ENCODE data around the gene ARL5C.

The ARL5C gene

DNA sequence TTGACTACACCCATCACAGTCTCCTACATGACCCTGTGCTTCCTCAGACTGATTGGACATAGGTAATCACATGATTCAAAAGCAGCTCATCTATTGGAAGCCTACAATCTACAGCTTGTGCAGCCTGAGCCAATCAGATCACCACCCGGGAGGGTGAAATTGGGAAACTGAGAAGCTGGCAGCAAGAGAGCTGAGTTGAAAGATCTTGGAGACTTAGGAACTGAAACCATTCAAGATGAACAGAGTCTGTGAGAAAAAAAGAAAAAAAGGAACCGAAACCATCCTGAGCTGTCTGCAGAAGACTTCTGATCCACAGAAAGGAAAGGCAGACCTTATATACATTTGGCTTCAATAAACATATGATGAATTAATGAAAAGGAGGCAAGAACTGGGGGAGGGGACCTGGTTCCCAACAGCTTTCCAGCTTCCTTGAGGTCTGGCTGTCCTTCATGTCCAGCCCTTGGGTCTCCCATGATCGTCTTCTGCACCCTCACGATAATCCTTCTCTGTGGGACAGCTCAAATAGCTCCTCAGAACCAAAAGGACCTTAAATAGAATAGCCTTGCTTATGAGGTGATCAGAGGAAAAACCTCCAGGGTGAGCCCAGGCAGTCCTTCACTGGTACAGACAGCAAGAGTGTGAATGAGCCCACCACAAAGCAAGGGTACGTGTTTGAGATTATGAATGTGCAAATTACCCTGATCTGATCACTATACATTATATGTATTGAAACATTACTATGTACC, 47.1 kb downstream of the ARL5C start:
- H3K27ac Mint-ChIP-seq: no peak overlapping the region

DNA sequence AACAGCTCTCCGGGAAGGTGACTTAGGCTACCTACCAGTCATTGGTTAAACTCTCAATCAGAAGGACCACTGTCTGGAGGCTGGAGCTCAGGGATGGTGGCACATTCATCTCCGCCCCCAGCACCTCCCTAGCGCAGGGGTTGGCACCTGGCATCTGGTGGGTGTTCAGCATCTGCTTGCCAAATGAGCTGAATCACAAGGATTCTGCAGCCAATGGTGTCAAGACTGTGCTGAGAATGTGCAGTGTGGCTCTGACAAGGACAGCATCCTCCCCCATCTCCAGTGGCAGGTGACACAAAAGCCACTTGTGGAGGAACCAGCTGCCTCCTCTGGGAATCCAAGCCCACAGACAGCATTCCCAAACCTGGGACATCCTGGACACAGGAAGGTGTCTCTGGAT, 49.7 kb downstream of the ARL5C start:
- H3K4me1 Mint-ChIP-seq: peaks cover 7% of the 10 kb centered on the region
- H3K9me3 Mint-ChIP-seq: no peaks in the 10 kb centered on the region

More for the DNA sequence above, 47.1 kb downstream of the ARL5C start:
- Mint-ChIP-seq H3K27me3 (no peaks in the 10 kb centered on the region), H3K4me3 (no peak overlapping the region), H3K36me3 (no peaks in the 10 kb centered on the region), H3K4me1 (peaks cover 7% of the 10 kb centered on the region), H3K9me3 (no peaks in the 10 kb centered on the region)

DNA sequence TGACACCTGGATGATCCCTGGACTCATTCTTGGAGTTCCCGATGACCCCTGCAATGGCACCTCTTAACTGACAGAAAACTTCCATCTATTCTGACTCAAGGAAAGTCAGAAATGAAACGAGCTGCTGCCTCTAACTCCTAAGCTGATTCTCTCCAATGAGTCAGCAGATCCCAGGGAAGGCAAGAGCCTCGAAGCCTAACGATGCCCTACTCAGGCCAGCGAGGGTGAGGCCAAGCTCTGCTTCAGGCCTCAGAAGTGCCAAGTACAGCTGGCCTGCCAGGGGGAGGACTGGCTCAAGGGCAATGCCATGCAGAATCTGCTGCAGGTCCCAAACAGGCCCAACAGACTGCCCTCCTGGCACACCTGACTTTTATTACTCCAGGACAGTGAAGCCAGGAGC, 50.8 kb downstream of the ARL5C start:
- Mint-ChIP-seq H3K4me3 (no peak overlapping the region), H3K27ac (no peak overlapping the region), H3K4me1 (peaks cover 7% of the 10 kb centered on the region), H3K36me3 (no peaks in the 10 kb centered on the region), H3K27me3 (no peaks in the 10 kb centered on the region), H3K9me3 (no peaks in the 10 kb centered on the region)

More for the DNA sequence above, 49.7 kb downstream of the ARL5C start:
- no peak overlapping the region for H3K27ac Mint-ChIP-seq
- H3K4me3 Mint-ChIP-seq: no peak overlapping the region
- no peaks in the 10 kb centered on the region for H3K36me3 Mint-ChIP-seq
- no peaks in the 10 kb centered on the region for H3K27me3 Mint-ChIP-seq

DNA sequence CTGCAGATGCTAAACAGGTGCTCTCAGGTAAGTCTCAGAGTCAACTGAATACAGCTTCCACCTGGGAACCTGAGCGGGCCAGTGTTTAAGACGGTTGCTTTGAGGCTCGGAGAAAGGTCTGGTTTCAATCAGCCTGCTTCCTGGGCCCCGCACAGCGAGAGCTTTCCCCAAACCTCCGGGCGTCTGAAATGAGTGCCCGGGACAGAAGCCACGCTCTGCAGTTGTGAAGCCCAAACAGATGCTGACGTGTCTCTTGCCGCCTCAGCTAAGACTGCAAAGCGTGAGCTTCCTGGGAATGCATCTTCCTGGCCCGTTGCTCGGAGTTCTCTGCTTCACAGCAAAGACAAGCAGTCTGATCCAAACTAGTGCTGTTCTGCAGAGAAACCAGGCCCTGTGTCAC, 51.2 kb downstream of the ARL5C start:
- no peaks in the 10 kb centered on the region for H3K9me3 Mint-ChIP-seq
- H3K4me1 Mint-ChIP-seq: peaks cover 7% of the 10 kb centered on the region
- H3K36me3 Mint-ChIP-seq: no peaks in the 10 kb centered on the region
- no peak overlapping the region for H3K27ac Mint-ChIP-seq
- no peaks in the 10 kb centered on the region for H3K27me3 Mint-ChIP-seq
- no peak overlapping the region for H3K4me3 Mint-ChIP-seq

GRCh38 chr17:39113871-39114270, 52.1 kb downstream of the ARL5C start:
- no peaks in the 10 kb centered on the region for H3K36me3 Mint-ChIP-seq
- peaks cover 7% of the 10 kb centered on the region for H3K4me1 Mint-ChIP-seq
- no peaks in the 10 kb centered on the region for H3K27me3 Mint-ChIP-seq
- no peaks in the 10 kb centered on the region for H3K9me3 Mint-ChIP-seq
- no peak overlapping the region for H3K27ac Mint-ChIP-seq
- H3K4me3 Mint-ChIP-seq: no peak overlapping the region

GRCh38 chr17:39110435-39111136, 55.4 kb downstream of the ARL5C start:
- Mint-ChIP-seq H3K36me3 (no peaks in the 10 kb centered on the region), H3K9me3 (no peaks in the 10 kb centered on the region), H3K27ac (no peak overlapping the region), H3K4me1 (no peaks in the 10 kb centered on the region), H3K27me3 (no peaks in the 10 kb centered on the region), H3K4me3 (no peak overlapping the region)

DNA sequence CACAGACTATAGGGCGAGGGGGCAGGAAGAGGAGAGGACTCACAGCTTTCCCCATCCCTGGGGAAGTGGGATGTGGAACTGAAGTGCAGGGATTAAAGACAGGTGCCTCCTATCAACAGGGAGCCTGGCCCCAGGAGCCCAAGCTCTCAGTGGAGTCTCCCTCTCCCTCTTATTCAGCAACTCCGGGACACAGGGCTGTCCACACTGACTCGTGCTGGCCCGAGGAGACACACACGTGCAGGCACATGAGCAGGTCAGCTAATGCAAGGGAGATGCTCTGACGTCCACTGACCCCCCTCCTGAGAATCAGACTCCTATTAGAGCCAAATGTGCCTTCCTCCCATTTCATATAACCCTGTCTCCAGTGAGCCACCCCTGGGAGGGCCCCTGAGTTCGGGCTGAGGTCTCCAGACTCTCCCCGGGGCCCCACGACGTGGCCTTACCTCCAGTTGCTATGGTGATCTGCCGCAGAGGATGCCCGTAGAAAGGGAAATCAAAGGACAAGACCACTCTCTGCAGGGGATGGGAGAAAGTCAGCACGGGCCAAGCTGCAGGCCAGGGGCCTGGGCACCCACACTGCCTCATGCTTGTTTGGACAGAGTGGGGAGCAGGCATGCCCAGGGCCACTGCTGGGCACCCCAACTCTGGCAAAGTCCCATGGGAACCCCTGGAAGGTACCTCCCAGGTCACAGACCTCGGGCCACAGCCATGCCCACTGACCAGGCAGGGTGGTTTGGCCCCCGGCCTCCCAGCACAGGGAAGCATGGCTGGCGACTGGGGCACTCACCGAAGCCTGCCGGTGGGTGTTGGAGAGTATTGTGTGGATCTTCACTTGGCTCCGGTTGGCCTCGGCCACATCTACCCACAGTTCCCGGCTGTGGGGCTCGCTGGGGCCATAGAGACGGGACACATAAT, 57.2 kb downstream of the ARL5C start:
- H3K27me3 Mint-ChIP-seq: no peaks in the 10 kb centered on the region
- no peaks in the 10 kb centered on the region for H3K4me1 Mint-ChIP-seq
- H3K4me3 Mint-ChIP-seq: no peak overlapping the region
- no peak overlapping the region for H3K27ac Mint-ChIP-seq
- no peaks in the 10 kb centered on the region for H3K9me3 Mint-ChIP-seq
- no peaks in the 10 kb centered on the region for H3K36me3 Mint-ChIP-seq

- Mint-ChIP-seq H3K4me3 (no peak overlapping the region), H3K36me3 (no peaks in the 10 kb centered on the region), H3K9me3 (no peaks in the 10 kb centered on the region), H3K27ac (no peak overlapping the region), H3K27me3 (no peaks in the 10 kb centered on the region), H3K4me1 (no peaks in the 10 kb centered on the region)
Measured at GRCh38 chr17:39107973-39108372, 58.0 kb downstream of the ARL5C start.

- Mint-ChIP-seq H3K4me3 (no peak overlapping the region), H3K9me3 (no peaks in the 10 kb centered on the region), H3K36me3 (no peaks in the 10 kb centered on the region), H3K27me3 (no peaks in the 10 kb centered on the region), H3K4me1 (peaks cover 5% of the 10 kb centered on the region), H3K27ac (no peak overlapping the region)
Measured at GRCh38 chr17:39107155-39107554, 58.8 kb downstream of the ARL5C start.

Data from activated naive CD4-positive, alpha-beta T cell treated with anti-CD3 and anti-CD28 coated beads, Interleukin-2, amount 50 U/mL, for 24 hours (primary cell).